ENCODE measurements around the gene F13B. TPM values are rescaled to one million over a fixed set of nuclear protein-coding genes. Genes with fewer than 3 reads are reported as not detected.
"Not testable (repeated sequence)": the region's sequence is repeated elsewhere in the genome, so short reads cannot be mapped to it uniquely, and the experiment has no call there.

The F13B gene
- total and polyA plus RNA-seq, 7 donors = not detected

GRCh38 chr1:196993916-196994315 is 73.1 kb downstream of the F13B start:
- H3K36me3 ChIP-seq (ENCODE audit: insufficient read depth in 1 of 2, low read depth in 1 of 2) = no peaks in the 10 kb centered on the region
- no peak overlapping the region for H3K27ac ChIP-seq
- intact Hi-C loops (cut with DNase I) = no loop called here
- 45 to 55% (median 49%) methylated on average over 2 of the region's 2 CpGs for WGBS, 3 donors
- H3K4me1 ChIP-seq = no peaks in the 10 kb centered on the region
- no peaks in the 10 kb centered on the region for H3K27me3 ChIP-seq (ENCODE audit: insufficient read depth in 3 of 3, low read length in 2 of 3)
- no peak for DNase-seq
- ATAC-seq = no peak
- no peak overlapping the region for H3K4me3 ChIP-seq
- no peak for TF ChIP-seq CTCF (IDR thresholded peaks at IDR 0.05)
- no peaks in the 10 kb centered on the region for H3K9me3 ChIP-seq

DNA sequence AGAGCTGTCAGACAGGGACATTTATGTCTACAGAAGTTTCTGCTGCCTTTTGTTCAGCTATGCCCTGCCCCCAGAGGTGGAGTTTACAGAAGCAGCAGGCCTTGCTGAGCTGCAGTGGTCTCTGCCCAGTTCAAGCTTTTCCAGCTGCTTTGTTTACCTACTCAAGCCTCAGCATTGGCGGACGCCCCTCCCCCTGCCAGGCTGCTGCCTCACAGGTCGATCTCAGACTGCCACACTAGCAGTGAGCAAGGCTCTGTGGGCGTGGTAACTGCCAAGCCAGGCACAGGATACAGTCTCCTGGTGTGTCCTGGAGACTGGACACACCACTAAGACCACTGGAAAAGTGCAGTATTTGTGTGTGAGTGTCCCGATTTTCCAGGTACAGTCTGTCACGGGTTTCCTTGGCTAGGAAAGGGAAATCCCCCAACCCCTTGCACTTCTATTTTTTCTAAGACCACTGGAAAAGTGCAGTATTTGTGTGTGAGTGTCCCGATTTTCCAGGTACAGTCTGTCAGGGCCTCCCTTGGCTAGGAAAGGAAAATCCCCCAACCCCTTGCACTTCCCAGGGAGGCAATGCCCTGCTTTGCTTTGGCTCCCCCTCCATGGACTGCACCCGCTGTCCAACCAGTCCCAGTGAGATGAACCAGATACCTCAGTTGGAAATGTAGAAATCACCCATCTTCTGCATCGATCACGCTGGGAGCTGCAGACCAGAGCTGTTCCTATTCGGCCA is 75.0 kb downstream of the F13B start:
- H3K9me3 ChIP-seq; H3K36me3 ChIP-seq (ENCODE audit: insufficient read depth in 1 of 2, low read depth in 1 of 2); intact Hi-C loops (cut with DNase I); H3K4me3 ChIP-seq; H3K27me3 ChIP-seq (ENCODE audit: insufficient read depth in 3 of 3, low read length in 2 of 3); H3K27ac ChIP-seq; ATAC-seq; H3K4me1 ChIP-seq: not testable (repeated sequence)
- DNase-seq = peak in 1 of 2 donors; percentile 43
- WGBS, 3 donors = 63 to 75% (median 66%) methylated on average over 11 of the region's 11 CpGs

Other genes with a start within 250 kb of the F13B start
- gene CFHR1, start 247.5 kb downstream of the F13B start, total RNA-seq = not detected
- gene CFHR1, start 247.5 kb downstream of the F13B start, polyA plus RNA-seq = under 1 TPM in 1 of 3 donors, not detected in 2; 0.12 TPM
- not detected for gene CFHR4, start 179.2 kb downstream of the F13B start, total RNA-seq
- not detected for gene CFHR4, start 179.2 kb downstream of the F13B start, polyA plus RNA-seq
- gene CFHR2, start 123.5 kb downstream of the F13B start, total RNA-seq = not detected
- gene CFHR2, start 123.5 kb downstream of the F13B start, polyA plus RNA-seq = not detected
- not detected for gene CFHR5, start 89.7 kb downstream of the F13B start, total RNA-seq
- gene CFHR5, start 89.7 kb downstream of the F13B start, polyA plus RNA-seq = not detected
- under 1 TPM; 0.09 to 0.24 (median 0.13) TPM for gene ASPM, start 79.4 kb upstream of the F13B start, total RNA-seq
- under 1 TPM in 2 of 3 donors, not detected in 1; 0.03 to 0.14 TPM for gene ASPM, start 79.4 kb upstream of the F13B start, polyA plus RNA-seq
- 10 to 100 TPM in 1 of 4 donors, 1 to 10 TPM in 3; 7.1 to 10.6 (median 8.9) TPM for gene ZBTB41, start 134.0 kb upstream of the F13B start, total RNA-seq
- 1 to 10 TPM; 2.8 to 9.8 (median 3.7) TPM for gene ZBTB41, start 134.0 kb upstream of the F13B start, polyA plus RNA-seq
- gene CRB1, start 201.0 kb upstream of the F13B start, total RNA-seq = 1 to 10 TPM in 1 of 4 donors, under 1 TPM in 3; 0.77 to 1.3 (median 0.87) TPM
- under 1 TPM; 0.06 to 0.16 (median 0.13) TPM for gene CRB1, start 201.0 kb upstream of the F13B start, polyA plus RNA-seq

All from psoas muscle (tissue), 8 donors.